ENCODE measurements around the gene IMMP2L. TPM values are rescaled to one million over a fixed set of nuclear protein-coding genes. Genes with fewer than 3 reads are reported as not detected.

IMMP2L gene
- total and polyA plus RNA-seq, 4 donors, result 7.3 to 21.1 (median 12.4) TPM

- Histone ChIP-seq H3K4me3 (ENCODE audit: low read depth in 1 of 3, low read length in 3 of 3) (no peak overlapping the region), H3K9me3 (ENCODE audit: control insufficient read depth in 4 of 4, low read length in 3 of 4) (no peaks in the 10 kb centered on the region), H3K27me3 (ENCODE audit: control insufficient read depth in 4 of 4, insufficient read depth in 4 of 4, low read length in 3 of 4) (no peaks in the 10 kb centered on the region), H3K27ac (ENCODE audit: low read depth in 1 of 2, low read length in 2 of 2) (no peak overlapping the region), H3K4me1 (ENCODE audit: control insufficient read depth in 4 of 4, insufficient read depth in 4 of 4, low read length in 3 of 4) (no peaks in the 10 kb centered on the region), H3K9ac (ENCODE audit: low read depth in 1 of 2, low read length in 2 of 2) (no peak overlapping the region), H3K36me3 (ENCODE audit: control insufficient read depth in 4 of 4, insufficient read depth in 3 of 4, low read depth in 1 of 4, low read length in 3 of 4) (no peaks in the 10 kb centered on the region)
- WGBS, result 88% methylated on average over 3 of the region's 3 CpGs
- no peak for DNase-seq (ENCODE audit: low spot score)
- TF ChIP-seq RXRA (IDR thresholded peaks at IDR 0.05) (no peak), NR2F2 (IDR thresholded peaks at IDR 0.05) (no peak), ZBTB33 (IDR thresholded peaks at IDR 0.05) (no peak), SP1 (IDR thresholded peaks at IDR 0.05) (no peak), CTCF (IDR thresholded peaks at IDR 0.05; ENCODE audit: low read depth, low read length, missing input control) (no peak), FOXA1 (IDR thresholded peaks at IDR 0.05) (no peak), EGR1 (IDR thresholded peaks at IDR 0.05; ENCODE audit: low read depth in 2 of 2) (no peak), TAF1 (conservative IDR thresholded peaks at IDR 0.05) (no peak), RAD21 (IDR thresholded peaks at IDR 0.05) (no peak), HNF4A (conservative IDR thresholded peaks at IDR 0.05) (no peak)
Measured at GRCh38 chr7:110888641-110889040, 673.7 kb downstream of the IMMP2L start.

GRCh38 chr7:110885474-110885873 lies 676.8 kb downstream of the IMMP2L start:
- Histone ChIP-seq H3K4me1 (ENCODE audit: control insufficient read depth in 4 of 4, insufficient read depth in 4 of 4, low read length in 3 of 4) (no peaks in the 10 kb centered on the region), H3K27ac (ENCODE audit: low read depth in 1 of 2, low read length in 2 of 2) (no peak overlapping the region), H3K9me3 (ENCODE audit: control insufficient read depth in 4 of 4, low read length in 3 of 4) (no peaks in the 10 kb centered on the region), H3K27me3 (ENCODE audit: control insufficient read depth in 4 of 4, insufficient read depth in 4 of 4, low read length in 3 of 4) (no peaks in the 10 kb centered on the region), H3K4me3 (ENCODE audit: low read depth in 1 of 3, low read length in 3 of 3) (no peak overlapping the region), H3K9ac (ENCODE audit: low read depth in 1 of 2, low read length in 2 of 2) (no peak overlapping the region), H3K36me3 (ENCODE audit: control insufficient read depth in 4 of 4, insufficient read depth in 3 of 4, low read depth in 1 of 4, low read length in 3 of 4) (no peaks in the 10 kb centered on the region)
- no peak for DNase-seq (ENCODE audit: low spot score)
- WGBS, result 91% methylated on average over 4 of the region's 4 CpGs
- no peak for TF ChIP-seq RXRA (IDR thresholded peaks at IDR 0.05)
- TF ChIP-seq SP1 (IDR thresholded peaks at IDR 0.05), result no peak
- no peak for TF ChIP-seq NR2F2 (IDR thresholded peaks at IDR 0.05)
- TF ChIP-seq REST (IDR thresholded peaks at IDR 0.05), result no peak
- no peak for TF ChIP-seq CTCF (IDR thresholded peaks at IDR 0.05; ENCODE audit: low read depth, low read length, missing input control)
- no peak for TF ChIP-seq FOXA1 (IDR thresholded peaks at IDR 0.05)
- TF ChIP-seq FOXA2 (IDR thresholded peaks at IDR 0.05), result no peak
- no peak for TF ChIP-seq HNF4G (IDR thresholded peaks at IDR 0.05)
- TF ChIP-seq ZBTB33 (IDR thresholded peaks at IDR 0.05), result no peak

Data from liver (tissue), 9 donors.